HG02571 (cell line): ENCODE measurements around the gene KIF13A.
A peak's percentile ranks its signal among the peaks of the same experiment; 100 is the strongest.
"Not testable (repeated sequence)": the region's sequence is repeated elsewhere in the genome, so short reads cannot be mapped to it uniquely, and the experiment has no call there.

Experiments used
- ATAC-seq: cut with Tn5 transposase; IDR thresholded peaks from one replicate; pipeline ENCODE4 v1.9.1; 2021; ENCODE audit warnings: mild to moderate bottlenecking, moderate library complexity; ENCODE audit not compliant: unreplicated experiment

Gene KIF13A

GRCh38 chr6:17740559-17741220 lies 246.7 kb downstream of the KIF13A start:
- no peak for ATAC-seq

- no peak for ATAC-seq
These were observed 249.7 kb downstream of the KIF13A start for GRCh38 chr6:17737704-17738252.

DNA sequence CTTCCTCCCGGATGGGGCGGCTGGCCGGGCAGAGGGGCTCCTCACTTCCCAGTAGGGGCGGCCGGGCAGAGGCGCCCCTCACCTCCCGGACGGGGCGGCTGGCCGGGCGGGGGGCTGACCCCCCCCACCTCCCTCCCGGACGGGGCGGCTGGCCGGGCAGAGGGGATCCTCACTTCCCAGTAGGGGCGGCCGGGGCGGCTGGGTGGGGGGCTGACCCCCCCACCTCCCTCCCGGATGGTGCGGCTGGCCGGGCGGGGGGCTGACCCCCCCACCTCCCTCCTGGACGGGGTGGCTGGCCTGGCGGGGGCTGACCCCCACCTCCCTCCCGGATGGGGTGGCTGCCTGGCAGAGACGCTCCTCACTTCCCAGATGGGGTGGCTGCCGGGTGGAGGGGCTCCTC lies 252.1 kb downstream of the KIF13A start:
- not testable (repeated sequence) for ATAC-seq

GRCh38 chr6:17730078-17730704 lies 257.2 kb downstream of the KIF13A start:
- no peak for ATAC-seq

DNA sequence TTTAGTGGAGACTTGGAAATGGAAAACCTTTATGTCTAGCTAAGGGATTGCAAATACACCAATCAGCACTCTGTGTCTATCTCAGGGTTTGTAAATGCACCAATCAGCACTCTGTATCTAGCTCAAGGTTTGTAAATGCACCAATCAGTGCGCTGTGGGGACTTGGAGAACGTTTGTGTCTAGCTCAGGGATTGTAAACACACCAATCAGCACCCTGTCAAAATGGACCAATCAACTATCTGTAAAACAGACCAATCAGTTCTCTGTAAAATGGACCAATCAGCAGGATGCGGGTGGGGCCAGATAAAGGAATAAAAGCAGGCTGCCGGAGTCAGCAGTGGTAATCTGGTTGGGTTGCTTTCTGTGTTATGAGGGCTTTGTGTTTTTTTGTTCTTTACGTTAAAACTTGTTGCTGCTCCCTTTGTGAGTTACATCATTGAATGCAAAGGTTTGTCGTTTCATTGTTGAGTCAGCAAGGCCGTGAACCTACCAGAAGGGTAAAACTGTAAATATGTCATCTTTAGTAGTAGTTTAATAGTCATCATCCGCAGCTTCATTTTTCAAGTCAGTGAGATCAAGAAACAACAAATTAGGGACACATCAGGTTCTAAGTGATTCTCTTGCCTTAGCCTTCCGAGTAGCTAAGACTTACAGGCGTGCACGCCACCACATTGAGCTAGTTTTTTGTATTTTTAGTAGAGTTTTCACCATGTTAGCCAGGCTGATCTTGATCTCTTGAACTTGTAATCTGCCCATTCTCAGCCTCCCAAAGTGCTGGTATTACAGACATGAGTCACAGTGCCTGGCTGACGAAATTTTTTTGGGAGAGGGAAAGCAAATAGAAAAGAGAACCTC lies 258.0 kb downstream of the KIF13A start:
- ATAC-seq, result no peak

DNA sequence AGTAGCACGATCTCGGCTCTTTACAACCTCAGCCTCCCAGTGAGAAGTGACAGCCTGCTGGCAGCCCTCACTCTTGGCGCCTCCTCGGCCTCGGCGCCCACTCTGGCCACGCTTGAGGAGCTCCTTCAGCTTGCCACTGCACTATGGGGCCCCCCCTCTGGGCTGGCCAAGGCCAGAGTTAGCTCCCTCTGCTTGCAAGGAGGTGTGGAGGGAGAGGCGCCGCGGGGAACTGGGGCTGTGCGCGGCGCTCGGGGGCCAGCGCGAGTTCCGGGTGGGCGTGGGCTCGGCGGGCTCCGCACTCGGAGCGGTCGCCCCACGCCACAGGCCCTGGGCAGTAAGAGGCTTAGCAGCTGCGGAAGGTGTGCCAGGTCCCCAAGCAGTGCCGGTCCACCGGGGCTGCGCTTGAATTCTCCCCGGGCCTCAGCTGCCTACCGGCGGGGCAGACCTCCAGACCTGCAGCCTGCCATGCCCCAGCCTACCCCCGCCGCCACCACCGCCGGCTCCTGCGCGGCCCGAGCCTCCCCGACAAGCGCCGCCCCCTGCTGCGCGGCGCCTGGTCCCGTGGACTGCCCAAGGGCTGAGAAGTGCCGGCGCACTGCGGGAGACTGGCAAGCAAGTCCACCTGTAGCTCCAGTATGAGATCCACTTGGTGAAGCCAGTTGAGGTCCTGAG lies 258.7 kb downstream of the KIF13A start:
- ATAC-seq, result no peak

GRCh38 chr6:17725083-17725482 lies 262.4 kb downstream of the KIF13A start:
- ATAC-seq, result no peak

GRCh38 chr6:17724341-17724740 lies 263.1 kb downstream of the KIF13A start:
- ATAC-seq, result no peak

DNA sequence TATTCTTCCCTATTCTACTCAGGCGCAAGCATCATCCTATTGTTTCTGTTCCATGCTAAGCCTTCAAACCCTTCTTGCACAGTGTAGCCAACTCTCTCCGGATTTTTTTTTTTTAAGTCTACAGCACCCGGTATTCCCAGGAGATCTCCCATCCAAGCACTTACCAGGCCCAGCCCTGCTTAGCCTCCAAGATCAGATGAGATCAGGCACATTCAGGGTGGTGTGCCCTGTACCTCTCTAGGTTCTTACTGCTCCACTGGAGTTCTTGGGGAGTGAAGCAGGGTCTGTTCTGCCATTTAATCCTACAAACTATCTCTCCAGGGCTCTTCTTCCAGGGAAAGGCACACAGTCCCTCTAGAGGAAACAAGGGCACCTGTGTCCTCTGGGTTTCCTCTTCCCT lies 265.8 kb downstream of the KIF13A start:
- no peak for ATAC-seq

DNA sequence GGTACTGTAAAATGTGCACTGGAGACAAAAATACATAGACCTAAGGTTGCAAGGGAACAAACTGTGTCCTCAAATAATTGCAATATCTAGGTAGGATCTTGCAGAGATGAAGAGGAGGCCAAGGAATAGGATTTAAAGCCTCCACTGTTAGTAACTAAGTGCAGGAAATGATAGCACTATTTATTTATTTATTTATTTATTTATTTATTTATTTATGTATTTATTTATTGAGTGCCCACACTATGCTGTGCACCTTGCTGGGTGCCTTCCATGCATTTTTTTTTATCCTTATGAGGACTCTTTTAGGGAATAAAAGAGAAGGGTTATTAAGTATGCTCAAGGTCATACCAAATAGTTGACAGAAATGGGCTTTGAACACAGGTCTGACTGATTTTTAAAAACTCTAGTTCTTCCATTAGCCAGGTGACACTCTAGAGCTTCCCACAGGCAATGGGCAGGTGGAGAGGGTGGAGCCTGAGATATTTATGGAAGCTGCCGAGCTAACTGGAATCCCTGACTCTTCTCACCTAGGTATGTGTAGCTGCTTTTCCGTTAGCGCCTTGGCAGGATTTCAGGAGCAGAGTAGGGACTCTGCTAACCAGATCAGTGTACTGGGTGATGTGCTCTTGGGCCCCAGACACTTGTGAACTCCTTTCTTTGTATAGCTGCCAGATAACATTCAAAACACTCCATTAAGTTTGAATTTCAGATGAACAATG lies 268.0 kb downstream of the KIF13A start:
- no peak for ATAC-seq

GRCh38 chr6:17716221-17716620 lies 271.2 kb downstream of the KIF13A start:
- no peak for ATAC-seq

GRCh38 chr6:17714879-17715851 lies 272.3 kb downstream of the KIF13A start:
- ATAC-seq, result peak; percentile 79

DNA sequence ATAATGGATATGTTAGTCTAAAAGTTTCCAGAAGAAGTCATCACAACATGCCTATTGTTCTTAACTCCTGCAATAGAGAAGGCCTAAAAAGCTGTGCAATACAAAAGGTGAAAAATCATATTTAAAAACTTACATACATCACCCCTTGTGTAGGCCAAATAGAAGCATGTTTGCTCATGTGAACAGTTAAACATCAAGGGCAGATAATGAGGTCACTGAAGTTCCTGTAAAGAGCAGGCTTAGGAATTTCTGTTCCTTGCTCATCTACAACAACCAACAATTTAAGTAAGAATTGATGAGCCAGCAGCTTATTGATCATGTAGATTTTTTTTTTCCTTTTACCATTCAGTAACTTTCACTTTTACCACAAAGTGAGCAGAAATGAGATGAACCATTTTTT lies 273.3 kb downstream of the KIF13A start:
- ATAC-seq, result no peak

- ATAC-seq, result no peak
These were observed 274.9 kb downstream of the KIF13A start for GRCh38 chr6:17712576-17712975.

DNA sequence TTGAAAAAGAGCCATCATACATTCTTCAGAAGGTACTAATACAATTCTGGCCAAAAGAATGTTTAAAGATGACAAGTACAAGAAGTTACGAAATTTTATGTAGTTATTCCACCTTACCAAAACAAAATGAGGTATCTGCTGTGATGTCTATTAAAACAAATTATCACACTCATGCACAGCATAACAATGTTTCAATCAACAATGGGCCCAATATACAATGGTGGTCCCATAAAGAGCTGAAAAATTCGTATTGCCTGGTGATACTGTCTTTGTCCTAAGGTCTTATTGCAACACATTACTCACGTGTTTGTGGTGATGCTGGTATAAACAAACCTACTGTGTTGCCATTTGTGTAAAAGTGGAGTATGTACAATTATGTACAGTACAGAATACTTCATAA lies 277.1 kb downstream of the KIF13A start:
- ATAC-seq, result no peak

DNA sequence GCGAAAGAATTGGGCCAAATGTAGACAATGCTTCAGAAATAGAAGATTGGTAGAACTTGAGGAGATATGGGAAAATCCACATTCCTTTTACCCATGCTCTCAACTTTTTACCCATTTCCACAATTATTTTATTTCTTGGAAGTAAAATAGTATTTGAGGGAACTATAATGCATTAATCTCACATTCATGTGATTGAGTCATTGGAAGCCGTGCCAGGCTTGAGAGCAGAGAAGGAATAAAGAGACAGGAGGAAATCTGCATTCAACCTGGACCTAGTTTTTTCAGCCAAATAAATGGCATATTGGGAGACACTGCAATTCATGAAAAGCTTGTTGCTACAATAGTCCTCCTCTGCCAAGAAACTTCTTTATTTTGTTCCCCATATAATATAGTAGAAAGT lies 278.0 kb downstream of the KIF13A start:
- no peak for ATAC-seq
